ENCODE measurements around the gene IL4I1.
A peak's percentile ranks its signal among the peaks of the same experiment; 100 is the strongest.

Gene IL4I1

DNA sequence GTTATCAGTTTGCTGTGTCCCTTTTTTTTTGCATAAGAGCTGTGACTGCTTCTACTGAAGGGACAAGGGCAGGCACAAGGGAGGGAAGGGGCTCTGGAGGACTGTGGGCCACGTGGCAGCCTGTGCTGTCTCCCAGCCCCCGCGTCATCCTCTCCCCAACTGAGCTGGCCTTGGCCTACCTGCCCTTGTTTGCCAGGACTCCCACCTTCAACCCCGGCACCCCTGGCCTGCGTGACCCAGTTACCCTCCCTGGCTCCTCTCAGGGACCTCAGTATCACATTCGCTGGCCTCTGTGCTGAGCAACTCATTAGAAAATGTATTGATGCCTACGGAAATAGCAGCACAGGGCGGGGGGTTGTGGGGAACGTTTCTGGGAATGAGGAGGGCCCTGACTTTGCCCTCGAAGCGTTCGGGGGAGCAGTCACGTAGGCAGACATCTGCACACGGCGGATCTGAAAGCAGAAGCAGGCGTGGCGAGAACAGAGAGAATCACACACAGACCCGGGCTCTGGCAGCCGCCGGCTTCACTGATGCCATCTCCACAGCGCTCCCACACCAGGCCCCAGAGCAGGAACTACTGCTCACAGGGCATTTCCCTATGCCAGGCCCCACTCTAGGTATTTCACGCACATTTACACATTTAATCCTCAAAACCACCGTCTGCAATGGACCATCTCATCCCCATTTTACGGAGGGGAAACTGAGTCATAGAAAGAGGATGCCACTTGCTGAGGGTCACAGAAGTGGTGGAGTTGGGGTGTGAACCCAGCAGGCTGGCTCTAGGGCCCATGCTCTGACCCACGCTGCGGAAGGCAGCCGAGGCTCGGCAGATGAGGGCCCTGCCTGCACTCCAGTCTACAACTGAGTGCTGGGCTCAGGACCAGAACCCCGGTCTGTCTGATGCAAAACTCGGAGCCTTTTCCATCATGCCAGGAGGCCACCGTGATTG, 26.6 kb upstream of the IL4I1 start:
- DNase-seq, result no peak

DNA sequence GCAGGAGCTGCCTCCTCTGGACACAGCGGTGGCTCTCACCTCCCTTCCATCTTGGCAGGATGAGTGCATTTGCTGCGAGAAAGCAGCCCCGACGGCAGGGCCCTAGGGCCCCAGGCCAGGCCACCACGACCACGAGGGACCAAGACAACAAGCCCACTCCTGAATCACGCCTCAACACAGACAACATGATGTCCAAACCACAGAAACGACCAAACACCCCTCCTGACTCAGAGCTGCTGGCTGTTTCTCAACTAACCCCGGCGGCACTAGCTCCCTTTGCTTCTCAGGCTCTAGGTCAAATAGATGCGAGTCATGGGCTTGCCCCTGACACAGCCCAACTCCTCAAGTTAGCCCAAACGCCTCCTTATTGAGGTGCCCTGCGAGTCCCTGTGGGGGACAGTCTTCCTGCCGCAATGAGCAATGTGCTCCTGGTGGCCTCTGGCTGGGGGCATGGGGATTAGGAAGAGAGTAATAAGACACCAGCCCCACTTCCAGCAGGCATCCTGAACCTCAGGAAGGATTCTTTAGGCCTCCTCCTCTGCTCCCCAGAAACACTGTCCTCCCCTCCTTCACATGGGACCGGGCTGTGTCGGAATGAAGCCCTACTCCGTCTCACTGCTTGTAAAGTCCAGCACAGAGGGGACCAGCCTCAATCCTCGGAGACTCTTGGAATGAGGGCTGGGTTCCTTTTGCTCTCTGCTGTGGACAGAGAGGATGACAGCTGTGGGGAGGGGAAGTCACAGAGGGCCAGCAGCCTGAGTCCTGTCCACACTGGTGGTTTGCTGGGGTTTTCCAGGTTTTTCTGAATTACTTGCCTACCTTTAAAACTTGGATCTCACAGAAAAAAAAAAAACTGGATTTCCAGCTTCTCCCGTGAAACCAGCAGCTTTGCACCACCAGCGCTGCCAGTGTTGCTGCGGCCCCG, 25.4 kb upstream of the IL4I1 start:
- no peak for DNase-seq

DNA sequence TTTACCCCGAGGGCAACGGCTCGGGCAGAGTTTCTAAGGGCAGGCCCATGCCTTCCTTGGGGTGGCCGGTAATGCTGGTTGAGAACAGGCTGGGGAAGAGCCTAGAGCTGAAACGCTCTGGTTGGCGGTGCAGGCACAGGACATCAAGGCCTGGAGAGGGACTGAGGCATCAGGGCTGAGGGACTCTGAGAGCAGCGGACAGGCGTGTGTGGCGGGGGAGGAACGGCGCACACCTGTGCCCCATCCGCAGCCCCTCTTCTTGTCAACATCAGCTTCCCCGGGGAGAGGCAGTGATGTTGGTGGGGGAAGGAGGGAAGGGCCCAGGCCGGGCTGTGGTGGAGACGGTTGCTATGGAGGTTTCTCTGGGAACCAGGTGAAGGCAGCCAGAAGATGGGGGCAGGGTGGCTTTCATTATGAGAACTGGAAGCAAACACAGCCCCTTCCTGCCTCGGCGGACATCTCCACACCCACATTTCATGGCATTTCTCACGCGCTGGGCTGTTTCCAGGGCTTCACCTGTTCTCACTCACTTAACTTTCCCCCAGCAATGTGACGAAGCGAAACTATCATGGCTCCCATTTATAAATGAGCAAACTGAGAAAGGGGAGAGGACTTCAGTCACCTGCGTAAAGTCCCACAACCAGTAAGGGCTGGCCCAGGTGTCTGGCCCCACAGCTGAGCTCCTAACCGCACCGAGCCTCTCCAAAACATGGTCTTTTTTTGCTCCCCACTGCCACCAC, 24.1 kb upstream of the IL4I1 start:
- peak; percentile 92 for DNase-seq

DNA sequence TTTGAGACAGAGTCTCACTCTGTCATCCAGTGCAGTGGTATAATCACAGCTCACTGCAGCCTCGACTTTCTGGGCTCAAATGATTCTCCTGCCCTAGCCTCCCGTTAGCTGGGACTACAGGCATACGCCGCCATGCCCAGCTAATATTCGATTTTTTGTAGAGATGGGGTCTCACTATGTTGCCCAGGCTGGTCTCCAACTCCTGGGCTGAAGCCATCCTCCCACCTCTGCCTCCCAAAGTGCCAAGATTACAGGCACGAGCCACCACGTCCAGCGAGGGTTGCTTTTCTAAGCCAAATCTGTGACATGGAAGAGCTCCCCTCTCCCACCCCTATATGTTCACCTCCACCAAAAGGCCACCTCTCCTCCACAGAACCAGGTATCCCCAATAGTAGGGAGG, 21.4 kb upstream of the IL4I1 start:
- no peak for DNase-seq

DNA sequence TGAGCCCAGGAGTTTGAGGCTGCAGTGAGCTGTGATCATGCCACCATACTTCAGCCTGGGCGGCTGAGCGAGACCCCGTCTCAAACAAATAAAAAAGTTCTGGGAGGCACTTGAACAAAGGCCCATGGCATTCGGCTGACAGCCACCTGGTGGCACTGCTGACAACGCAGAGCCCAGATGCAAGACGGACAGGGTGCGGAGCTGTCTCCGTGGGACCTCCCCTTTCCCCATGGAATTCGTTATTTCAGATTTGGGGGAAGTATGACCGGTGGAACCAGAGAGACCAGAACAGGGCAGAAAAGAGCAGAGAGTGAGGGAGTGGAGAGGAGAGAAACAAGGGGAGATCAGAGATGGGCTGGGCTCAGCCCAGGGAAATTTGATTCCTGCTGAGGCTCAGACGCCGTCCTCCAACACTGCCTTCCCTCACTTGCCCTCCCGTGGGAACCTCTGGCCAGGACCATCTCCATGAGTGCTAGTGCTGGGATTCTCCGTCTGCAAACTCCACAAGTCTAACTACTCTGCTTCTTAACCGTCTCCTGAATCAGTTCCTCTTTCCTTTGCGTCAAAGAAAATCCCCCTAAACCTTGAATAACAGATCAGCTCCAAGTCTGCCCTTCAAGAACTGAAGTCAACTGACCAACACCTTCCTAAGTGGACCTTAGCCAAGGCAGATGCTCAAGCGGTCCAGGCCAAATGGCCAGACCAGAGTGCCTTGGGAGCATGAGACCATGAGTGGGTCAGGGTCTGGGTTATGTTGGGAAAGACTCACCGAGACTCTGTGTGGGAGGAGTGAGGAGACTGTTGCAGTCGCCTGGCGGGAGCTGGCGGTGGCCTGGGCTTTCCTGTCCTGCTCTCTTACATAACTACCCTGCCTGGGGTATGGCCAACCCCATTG, 20.4 kb upstream of the IL4I1 start:
- no peak for DNase-seq

DNA sequence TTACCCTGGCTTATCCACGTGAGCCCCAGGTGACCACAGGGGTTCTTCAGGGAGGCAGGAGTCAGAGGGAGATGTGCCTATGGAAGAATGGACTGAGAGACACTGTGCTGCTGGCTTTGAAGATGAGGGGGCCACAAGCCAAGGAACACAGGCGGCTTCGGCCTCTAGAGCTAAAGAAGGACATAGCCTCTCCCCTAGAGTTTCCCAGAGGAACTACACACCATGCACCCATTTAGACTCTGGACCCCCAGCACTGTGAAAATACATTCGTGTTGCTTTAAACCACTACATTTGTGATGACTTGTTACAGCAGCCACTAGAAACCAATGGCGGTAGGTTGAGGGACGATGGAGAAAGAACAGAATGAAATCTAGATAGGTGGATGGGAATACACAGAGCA, 18.6 kb upstream of the IL4I1 start:
- DNase-seq, result no peak

DNA sequence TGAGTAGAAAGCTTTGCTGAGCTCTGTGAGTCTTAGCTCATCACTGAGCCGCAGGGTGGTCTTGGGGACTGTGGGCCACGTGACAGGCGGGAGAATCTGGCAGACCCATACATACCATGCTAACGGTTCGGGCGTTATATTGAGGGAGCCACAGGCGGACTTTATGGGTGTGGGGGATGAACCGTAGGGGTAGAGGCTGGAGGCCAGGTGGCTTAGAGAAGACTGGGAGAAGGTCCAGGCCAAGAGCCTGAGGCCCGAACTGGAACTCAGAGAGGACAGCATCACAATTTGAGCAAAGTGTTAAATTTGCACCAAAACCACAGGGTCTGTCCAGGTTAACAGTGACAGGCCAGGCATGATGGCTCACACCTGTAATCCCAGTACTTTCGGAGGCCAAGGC, 17.0 kb upstream of the IL4I1 start:
- no peak for DNase-seq

DNA sequence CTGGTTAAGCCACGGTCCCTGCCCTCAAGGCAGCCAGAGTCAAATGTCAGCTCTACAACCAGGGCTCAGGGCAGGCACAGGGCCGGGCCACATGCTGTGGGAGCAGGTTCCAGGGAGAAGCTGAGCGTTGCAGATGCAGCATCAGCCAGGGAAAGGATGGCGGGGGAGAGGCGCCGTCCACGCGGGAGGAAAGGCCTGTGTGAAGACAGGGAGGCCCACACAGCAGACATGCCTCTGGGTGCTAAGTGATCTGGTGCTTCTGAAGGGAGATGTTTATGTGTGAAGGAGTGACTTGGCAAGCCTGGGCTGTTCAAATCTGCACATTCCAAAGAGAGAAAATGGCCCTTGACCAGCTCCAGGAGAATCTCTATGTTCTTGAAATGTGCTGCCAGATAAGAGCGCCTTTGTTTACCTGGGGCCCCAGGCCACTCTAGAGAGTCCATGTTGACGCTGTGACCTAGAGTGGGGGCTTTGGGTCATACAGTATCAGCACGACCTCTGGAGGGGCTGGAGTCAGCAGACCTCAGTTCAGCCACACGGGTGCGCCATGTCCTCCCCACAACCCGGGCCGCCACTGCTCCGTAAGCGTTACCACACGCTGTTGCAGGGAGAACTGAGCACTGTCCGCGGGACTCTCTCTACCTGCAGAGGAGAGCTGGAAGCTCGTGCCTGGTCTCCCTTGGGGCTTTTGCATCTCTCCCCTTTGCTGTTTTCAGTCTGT, 16.4 kb upstream of the IL4I1 start:
- DNase-seq, result no peak

DNA sequence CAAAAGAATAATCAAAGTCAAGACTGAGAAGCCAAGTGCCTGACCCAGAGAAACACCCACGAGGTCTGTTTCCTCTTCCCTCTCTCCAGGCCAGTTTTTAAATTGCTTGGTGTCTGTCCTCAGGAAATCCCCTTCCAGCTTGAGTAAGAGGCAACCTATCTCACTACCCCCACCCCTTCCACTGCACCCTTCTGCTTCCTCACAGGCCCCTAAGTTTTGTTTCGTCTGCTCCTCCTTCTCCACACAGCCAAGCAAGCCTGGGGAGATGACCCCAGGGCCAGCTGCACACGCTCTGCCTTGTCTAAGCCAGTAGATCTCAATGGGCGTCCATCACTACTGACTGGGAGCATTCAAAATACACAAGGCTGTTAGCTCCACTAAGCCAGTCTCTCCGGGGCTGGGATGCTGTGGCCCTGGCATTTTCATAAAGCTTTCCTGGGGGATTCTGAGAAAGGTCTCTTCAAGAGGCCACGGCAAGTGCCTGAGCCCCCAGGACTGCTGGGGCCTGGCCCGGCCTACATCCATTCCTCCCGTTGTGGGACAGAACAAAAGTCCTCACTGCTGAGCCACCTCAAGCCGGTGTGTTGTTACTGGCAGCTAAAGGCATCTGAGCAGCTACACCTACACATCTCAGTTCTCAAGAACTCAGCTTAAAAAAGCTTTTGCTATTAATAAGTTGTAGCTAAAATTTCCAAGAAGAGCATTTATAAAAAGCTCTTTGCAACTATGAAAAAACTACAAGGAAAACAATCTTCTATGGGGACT, 14.9 kb upstream of the IL4I1 start:
- no peak for DNase-seq

DNA sequence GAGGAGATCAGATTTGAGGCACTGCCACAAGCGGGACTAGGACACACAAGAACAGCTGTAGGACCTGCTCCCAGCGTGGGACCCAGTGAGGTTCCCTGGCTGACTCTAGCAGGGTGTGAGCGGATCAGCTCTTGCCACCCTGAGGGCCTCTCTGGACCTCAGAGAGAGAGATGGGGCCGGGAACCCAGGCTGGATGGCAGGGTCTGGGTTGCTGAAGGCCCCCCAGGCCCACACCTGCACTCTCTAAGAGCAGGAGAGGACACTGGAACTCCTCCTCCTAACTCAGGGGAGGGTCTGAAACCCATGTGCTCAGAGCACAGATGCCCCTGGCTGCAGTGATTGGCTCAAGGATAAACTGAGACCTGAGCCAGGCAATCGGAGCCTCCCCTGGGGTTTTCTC, 13.5 kb upstream of the IL4I1 start:
- DNase-seq, result no peak

DNA sequence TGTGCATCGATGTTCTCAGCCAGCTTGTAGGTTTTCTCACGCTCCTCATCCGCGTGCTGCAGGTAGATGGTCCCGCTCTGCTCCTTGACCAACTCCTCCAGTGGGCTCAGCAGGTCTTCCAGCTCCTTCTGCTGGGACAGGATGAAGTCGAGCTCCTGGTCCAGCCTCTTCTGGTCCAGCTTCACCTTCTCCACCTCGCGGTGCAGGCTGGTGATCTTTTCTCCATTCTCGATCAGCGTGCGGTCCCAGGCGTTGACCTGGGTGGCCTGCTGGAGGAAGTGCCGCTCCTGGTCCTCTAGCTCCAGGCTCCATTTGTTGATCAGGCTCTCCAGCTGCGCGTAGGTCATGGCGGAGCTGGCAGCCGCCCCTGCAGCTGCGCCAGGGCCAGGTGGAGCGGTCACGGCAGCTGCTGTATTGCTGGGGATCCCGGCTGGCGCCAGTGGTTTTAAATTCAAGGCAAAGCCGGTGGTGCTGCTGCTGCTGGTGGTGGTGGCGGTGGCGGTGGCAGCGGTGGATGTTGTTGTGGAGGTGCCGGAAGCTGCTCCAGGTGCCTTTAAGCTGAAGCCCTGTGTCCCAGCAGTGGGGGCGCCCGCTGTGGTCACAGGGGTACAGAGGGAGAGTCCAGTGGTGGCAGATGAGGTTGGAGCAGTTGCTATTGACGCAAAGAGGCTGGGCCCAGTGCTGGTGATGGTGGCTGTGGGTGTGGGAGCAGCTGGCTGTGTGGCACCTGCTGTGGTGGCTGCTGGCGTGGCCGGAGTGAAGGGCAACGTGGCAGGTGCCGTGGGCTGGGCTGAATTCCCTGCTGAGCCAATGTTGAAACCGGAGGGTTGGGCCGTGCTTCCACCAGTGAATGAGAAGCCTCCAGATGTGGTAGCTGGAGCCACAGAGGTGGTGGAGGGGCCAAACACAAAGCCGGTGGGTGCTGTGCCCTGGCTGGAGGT, 12.1 kb upstream of the IL4I1 start:
- no peak for DNase-seq

DNA sequence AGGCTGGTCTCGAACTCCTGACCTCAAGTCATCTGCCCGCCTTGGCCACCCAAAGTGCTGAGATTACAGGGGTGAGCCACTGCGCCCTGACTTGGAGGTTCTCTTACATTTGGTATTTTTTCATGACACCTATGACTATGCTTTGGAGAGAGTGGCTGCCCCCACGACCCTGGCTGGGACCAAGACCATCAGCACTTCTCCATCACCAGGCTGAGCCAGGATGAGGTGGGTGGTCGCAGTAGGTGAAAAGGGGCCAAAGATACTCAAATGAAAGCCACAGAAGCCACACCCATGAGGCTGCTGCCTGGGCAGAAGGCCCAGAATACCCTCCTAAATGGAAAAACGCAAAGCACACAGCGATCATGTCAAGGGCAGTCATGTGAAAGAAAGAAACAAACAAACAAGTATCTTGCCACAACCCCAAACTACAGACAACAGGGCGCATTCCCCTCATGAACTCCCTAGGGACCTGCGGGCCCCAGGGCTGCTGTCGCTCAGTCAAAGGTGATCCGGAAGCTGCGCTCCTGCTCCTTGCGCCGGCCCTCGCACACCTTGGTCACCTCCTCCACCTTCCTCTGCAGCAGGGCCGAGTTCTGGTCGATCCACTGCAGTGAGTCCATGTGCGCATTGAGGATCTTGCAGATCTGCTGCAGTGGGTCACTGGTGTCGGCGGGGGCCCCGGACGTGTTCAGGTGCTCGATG, 11.2 kb upstream of the IL4I1 start:
- DNase-seq, result no peak

DNA sequence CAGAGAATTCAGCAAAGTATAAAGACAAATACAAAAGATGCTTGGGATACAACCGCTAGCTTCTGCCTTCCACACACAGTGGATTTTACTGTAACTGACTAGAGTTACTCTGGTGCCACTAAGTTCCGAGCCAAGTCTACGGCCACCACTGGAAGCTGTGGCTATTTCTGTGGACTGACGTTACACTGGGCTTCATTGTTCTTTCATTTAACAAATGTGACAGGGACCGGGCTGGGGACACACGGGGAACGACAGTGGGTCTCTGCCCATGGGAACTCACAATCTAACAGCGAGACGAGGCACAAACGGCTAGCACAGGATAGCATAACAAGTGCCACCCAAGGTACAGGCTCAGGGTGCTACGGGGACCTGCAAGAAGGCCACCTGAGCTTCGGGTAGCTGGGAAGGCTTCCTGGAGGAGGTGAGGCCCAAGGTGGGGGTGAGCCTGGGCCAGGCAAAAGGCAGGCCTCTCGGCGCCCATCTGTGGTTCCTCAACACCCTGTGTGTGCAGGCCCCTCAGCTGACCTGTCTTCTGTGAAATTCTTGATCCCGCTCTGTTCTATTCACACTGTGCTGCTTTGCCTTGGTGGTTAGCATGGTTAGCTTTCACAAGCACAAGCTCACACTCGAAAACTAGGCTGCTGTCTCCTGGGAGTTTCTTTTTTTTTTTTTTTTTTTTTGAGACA, 10.3 kb upstream of the IL4I1 start:
- no peak for DNase-seq

DNA sequence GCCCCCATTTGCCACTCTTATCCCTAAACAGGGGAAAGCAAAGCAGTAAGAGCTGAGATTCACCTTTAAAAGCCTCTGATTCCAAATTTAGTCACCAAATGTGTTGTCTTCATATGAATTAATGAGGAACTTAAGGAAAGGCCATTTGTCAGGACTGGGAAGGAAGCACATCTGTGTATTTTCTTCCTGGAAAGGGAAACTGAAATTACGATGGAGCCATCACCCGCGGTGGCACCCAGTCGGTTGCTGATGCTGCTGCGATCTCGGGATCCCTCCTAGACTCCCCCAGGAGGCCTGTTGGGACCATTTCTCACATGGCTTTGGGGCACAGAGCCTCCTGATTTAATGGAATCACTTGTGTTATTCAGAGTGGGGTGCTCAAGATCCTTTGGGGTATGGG, 7.4 kb upstream of the IL4I1 start:
- DNase-seq, result no peak

DNA sequence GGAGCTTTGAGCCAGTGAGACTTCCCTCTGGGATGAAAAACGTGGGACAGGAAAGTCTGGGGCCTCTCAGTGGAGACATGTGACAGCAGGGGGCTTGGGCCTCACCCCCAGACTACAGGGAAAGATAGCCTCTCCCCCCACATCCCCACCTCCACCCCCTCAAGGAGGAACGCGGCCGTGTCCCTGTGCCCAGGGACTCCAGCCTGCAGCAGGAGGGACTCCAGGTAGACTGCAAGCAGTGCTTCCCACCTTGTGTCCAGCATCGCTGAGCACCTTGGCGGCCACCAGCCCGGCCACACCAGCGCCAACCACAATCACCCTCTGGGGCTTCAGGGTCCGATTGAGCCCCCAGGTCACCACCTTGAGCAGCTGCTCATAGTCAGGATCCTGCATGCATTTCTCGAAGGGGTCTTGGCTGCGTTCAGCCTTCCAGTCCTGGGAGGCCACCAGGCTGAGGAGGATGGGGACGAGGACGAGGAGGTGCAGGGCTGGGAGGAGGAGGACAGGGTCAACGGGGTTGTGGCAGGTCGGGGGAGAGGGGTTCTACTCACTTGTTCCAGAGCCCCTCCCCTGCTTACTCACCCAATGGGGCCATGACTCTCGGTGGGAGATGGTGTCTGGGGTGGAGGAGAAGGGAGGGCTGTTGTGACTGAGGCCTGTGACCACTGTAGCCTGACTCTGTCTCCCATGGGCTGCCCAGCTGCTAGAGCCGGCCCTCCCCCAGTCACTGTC, 955 bp downstream of the IL4I1 start:
- no peak for DNase-seq

DNA sequence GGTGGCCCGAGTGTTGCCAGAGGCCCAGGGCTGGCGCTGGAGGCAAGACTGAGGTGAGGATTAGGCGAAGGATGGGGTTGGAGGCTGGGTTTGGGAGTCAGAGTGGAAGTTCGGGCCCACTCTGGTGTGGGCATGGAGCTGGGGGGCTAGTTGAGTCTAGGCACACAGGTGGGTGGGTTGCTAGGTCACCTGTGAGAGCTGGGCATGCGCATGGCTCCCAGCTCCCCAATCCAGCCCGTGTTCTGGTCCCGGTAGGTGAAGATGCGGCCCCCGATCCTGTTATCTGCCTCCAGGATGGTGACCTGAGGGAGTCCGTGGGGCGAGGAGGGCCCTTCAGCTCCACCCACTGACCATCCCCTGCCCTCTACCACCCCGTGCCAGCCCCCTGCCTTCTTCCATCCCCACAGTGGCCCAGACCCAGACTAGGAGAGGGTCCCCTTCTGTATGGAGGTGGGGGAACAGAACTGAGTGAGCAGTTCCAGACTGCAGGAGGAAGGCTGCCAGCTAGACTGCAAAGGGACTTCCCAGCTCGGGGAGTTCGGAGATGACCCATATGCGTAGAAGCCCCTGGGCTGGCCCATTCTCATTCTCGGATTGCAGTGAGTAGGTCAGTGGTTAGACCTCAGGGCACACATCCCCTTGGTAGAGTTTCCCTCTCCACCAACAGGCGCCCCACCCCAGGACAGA, 1.7 kb downstream of the IL4I1 start:
- DNase-seq, result no peak

Data from NCI-H1436 (cell line).